ENCODE measurements around the gene MAGEA2.
"Not testable (repeated sequence)": the region's sequence is repeated elsewhere in the genome, so short reads cannot be mapped to it uniquely, and the experiment has no call there.

Gene MAGEA2

DNA sequence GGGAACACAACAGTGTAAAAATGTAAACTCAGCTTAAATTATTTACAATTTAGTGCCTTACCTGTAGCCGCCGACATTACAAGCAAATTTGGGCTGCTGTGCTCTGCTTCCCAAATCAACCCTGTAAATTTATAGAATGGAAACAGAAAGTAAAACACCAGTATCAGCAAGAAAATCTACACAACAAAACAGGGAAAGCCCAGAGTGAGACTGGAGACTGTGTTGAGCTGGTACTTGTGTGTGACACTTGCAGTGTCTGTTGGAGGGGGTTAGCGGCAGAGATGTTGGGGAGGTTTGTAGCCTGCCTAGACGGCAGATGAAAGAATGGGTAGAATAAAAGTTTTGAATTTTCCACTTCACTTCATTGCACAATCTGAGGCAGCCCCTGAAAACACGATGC, 40.4 kb downstream of the MAGEA2 start:
- not testable (repeated sequence) for DNase-seq (ENCODE audit: low read depth in 2 of 2, low spot score in 1 of 2)

GRCh38 chrX:152709173-152709572, 44.5 kb downstream of the MAGEA2 start, which contains the start of gene CSAG2:
Gene CSAG2, minus strand, starts transcription at chrX:152709273. Its CDS starts 161 bp downstream, at chrX:152709112.
- not testable (repeated sequence) for DNase-seq (ENCODE audit: low read depth in 2 of 2, low spot score in 1 of 2)

DNA sequence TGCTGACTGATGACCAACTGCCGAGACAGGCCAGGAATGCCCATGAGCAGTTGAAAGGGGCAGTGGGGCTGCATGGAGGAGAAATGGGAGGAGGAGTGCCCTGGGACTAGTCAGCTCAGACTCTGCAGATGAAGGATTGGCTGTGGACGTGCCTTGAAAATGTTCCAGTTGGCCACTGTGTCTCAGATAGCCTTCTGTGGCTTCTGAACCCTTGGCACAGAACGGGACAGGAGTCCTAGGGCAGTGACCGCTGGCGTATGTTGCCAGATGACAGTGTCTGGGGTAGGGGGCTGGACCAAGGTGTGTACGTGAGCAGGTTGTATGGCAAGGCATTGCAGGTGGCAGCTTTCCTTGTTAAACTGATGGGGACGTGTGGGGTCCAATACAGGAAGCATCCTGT, 47.1 kb downstream of the MAGEA2 start:
- not testable (repeated sequence) for DNase-seq (ENCODE audit: low read depth in 2 of 2, low spot score in 1 of 2)

GRCh38 chrX:152700390-152700789, 53.3 kb downstream of the MAGEA2 start:
- not testable (repeated sequence) for DNase-seq (ENCODE audit: low read depth in 2 of 2, low spot score in 1 of 2)
